ENCODE results near the gene NECTIN4.

DNA sequence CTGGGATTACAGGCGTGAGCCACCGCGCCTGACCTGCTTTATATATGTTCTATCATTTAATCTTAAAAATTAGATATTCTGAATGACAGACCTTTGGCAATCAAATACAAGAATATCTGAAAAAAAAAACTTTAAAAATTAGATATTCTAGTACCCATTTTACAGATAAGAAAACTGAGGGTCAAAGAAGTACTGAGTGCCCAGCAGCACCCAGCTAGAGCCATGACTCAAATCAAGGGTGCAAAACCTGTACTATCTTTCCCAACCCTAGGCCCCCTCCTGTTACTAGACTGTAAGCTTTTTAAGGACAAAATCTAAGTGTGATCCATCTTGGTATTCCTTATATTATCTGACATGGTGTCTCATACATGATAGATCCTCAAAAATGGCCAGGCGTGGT lies 27.9 kb downstream of the NECTIN4 start:
- TF ChIP-seq, protein P1, sequence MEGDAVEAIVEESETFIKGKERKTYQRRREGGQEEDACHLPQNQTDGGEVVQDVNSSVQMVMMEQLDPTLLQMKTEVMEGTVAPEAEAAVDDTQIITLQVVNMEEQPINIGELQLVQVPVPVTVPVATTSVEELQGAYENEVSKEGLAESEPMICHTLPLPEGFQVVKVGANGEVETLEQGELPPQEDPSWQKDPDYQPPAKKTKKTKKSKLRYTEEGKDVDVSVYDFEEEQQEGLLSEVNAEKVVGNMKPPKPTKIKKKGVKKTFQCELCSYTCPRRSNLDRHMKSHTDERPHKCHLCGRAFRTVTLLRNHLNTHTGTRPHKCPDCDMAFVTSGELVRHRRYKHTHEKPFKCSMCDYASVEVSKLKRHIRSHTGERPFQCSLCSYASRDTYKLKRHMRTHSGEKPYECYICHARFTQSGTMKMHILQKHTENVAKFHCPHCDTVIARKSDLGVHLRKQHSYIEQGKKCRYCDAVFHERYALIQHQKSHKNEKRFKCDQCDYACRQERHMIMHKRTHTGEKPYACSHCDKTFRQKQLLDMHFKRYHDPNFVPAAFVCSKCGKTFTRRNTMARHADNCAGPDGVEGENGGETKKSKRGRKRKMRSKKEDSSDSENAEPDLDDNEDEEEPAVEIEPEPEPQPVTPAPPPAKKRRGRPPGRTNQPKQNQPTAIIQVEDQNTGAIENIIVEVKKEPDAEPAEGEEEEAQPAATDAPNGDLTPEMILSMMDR (IDR thresholded peaks at IDR 0.05; ENCODE audit: low read depth, low read length, poor library complexity, severe bottlenecking): no peak
- TF ChIP-seq EZH2phosphoT487 (IDR thresholded peaks at IDR 0.05; ENCODE audit: borderline replicate concordance, low read length): no peak

Measured in DOHH2 (cell line).